Measurements from ENCODE around the gene OPN1MW.
"Not testable (repeated sequence)": the region's sequence is repeated elsewhere in the genome, so short reads cannot be mapped to it uniquely, and the experiment has no call there.

The OPN1MW gene

DNA sequence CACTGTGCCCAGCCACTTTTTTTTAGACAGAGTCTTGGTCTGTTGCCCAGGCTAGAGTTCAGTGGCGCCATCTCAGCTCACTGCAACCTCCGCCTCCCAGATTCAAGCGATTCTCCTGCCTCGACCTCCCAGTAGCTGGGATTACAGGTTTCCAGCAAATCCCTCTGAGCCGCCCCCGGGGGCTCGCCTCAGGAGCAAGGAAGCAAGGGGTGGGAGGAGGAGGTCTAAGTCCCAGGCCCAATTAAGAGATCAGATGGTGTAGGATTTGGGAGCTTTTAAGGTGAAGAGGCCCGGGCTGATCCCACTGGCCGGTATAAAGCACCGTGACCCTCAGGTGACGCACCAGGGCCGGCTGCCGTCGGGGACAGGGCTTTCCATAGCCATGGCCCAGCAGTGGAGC, at the start of gene OPN1MW:
Gene OPN1MW, plus strand, starts transcription at position 301 of the 400 bp plus-strand sequence. Its CDS starts 82 bp downstream, at position 383.
- not testable (repeated sequence) for DNase-seq (ENCODE audit: low spot score)

DNA sequence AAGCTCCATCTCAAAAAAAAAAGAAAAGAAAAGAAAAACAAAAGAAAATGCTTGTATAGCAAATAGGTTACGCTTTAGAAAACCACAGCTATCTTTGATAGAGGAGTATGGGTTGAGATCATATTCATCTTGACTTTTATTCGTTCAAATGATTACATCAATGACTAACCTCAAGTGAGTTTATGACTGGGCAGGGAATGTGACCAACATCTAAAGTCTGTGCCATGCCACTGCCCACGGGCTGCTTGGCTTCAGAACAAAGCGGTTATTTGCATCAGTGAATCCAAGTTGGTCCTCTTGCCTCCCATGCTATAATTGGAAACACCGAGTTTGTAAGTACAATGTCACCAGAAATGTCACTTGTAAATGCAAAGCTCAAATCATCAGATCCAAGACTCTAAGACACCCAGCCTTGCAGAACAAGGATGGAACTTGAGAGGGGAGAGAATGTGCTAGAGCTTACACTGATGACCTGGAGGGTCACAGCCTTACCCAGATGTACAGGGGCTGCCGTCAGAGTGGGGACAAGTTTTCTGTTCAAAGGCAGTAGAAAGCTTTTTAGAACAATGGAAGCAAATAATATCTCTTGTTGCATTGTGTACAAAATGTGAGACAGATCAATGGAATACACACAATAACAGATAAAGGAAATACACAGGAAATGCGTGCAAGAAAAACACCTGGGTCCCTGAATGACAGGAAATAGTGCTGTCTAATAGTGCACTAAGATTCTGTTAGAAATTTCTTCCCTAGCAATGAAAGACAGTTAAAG, 46.8 kb upstream of the OPN1MW start:
- DNase-seq (ENCODE audit: low spot score): no peak

DNA sequence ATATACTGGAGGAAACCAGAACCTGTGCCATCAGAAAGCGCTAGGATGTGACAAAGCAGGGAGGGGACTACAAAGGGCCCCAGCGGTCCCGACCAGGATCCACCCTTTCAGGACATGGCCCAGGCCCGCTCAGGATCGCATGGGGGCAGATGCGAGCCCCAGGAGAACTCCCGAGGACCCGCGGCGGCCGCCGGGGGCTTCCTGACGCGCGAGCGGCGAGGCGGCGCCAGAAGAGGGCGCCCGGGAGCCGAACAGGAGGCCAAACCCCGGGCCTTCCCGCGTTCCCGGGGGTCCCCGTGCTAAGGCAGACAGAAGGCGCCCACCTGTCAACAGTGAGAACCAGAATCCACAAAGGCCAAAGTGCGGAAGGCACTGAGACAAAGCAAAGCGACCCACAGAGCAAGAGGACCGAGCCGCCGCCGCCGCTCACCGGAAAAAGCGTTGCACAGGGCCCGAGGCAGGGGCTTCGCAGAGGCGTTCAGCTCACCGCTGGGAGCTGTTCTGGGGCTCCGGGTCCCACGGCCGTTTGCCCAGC, 45.7 kb upstream of the OPN1MW start:
- peak; percentile 51 for DNase-seq (ENCODE audit: low spot score)

DNA sequence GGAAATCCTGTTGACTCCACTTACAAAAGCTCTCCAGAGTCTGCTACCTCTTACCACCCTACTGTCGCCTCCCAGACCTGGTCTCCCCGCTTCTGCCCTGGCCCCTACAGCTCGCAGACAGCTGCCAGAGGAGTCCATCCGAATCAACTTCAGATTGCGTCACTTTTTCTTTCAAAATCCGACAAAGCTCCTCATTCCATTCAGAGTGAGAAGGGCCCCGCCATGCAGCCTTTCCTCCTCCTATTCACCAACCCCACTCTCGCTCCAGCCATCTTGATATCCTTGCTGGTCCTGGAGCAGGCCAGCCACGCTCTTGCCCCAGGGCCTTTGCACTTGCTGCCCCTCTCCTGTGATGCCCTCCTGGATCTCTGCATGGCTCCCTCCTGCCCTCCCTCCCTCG, 43.5 kb upstream of the OPN1MW start:
- no peak for DNase-seq (ENCODE audit: low spot score)

DNA sequence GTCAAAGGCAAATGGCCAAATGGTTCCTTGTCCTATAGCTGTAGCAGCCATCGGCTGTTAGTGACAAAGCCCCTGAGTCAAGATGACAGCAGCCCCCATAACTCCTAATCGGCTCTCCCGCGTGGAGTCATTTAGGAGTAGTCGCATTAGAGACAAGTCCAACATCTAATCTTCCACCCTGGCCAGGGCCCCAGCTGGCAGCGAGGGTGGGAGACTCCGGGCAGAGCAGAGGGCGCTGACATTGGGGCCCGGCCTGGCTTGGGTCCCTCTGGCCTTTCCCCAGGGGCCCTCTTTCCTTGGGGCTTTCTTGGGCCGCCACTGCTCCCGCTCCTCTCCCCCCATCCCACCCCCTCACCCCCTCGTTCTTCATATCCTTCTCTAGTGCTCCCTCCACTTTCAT, 42.2 kb upstream of the OPN1MW start:
- no peak for DNase-seq (ENCODE audit: low spot score)

DNA sequence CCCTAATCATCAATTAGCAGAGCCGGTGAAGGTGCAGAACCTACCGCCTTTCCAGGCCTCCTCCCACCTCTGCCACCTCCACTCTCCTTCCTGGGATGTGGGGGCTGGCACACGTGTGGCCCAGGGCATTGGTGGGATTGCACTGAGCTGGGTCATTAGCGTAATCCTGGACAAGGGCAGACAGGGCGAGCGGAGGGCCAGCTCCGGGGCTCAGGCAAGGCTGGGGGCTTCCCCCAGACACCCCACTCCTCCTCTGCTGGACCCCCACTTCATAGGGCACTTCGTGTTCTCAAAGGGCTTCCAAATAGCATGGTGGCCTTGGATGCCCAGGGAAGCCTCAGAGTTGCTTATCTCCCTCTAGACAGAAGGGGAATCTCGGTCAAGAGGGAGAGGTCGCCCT, 41.7 kb upstream of the OPN1MW start:
- no peak for DNase-seq (ENCODE audit: low spot score)

DNA sequence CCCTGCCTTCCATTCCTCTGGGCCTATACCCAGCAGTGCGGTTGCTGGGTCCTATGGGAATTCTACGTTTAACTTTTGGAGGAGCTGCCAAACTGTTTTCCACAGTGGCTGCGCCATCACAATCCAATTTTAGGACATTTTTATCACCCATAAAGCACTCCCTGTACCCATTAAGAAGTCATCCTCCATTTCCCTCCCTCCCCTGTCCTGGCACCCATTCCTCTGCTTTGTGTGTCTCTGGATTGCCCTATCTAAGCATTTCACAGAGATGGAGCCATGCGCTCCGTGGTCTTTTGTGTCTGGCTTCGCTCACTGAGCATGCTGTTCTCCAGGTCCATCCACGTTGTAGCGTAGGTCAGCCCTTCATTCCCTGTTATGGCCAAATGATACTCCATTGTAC, 40.0 kb upstream of the OPN1MW start:
- DNase-seq (ENCODE audit: low spot score): no peak

DNA sequence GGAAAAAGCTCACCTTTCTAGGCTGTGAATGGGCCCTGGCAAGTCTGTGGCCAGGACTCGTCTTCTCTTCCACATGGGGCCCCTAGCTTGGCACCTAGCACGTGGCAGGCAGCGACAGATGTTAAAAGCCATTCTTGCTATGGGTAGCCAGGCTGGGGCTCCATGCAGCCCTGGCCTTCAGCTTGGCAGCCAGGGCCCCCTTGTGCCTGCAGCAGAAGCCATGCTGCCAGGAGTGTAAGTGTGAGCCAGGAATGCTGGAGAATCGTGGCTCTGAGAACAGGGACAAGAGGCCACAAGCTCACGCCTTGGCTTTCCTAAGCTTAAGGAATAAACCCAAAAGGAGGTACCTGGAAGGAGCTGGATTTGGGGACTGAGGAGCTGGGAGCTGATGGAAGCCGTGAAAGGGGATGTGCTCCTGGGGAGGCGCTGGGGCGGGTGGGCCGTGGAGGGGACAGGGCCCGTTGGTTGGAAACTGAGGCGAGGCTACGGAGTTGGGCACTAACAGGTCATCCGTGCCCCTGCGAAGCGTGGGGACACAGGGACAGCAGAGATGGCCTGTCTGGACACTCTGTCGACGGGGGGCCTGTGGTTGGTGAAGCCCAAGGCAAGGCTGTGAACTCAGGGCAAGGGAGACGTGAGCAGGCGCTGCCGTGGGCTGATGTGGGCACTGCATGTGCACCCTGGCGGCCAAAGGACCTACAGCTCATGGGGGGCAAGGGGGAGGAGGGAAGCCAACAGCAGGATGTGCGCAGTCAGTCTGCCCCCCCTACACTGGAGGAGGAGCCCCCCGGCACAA, 39.2 kb upstream of the OPN1MW start:
- DNase-seq (ENCODE audit: low spot score): no peak

DNA sequence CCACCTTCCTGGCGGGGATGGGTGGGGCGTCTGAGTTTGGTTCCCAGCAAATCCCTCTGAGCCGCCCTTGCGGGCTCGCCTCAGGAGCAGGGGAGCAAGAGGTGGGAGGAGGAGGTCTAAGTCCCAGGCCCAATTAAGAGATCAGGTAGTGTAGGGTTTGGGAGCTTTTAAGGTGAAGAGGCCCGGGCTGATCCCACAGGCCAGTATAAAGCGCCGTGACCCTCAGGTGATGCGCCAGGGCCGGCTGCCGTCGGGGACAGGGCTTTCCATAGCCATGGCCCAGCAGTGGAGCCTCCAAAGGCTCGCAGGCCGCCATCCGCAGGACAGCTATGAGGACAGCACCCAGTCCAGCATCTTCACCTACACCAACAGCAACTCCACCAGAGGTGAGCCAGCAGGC, 38.4 kb upstream of the OPN1MW start, which contains the start of gene OPN1LW:
Gene OPN1LW, plus strand, starts transcription at position 234 of the 400 bp plus-strand sequence. Its CDS starts 41 bp downstream, at position 275.
- DNase-seq (ENCODE audit: low spot score): not testable (repeated sequence)

DNA sequence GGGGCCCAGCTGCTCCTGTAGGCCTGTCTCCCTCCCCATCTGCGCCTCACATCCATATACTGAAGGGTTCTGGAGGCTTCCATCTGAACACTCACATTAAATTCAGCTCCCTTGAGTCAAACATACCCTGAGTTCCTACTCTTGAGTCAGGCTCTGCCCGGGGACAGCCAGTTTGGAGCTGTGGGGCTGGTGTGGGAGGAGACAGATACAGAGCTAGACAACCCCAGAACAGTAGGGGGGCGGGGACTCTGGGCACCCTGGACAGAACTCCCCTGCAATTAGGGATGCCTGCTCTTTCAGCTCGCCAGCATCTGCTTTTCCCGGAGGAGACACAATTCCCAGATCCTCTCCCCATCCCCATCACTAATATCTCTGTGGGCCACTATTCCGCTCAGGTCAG, 31.4 kb upstream of the OPN1MW start:
- not testable (repeated sequence) for DNase-seq (ENCODE audit: low spot score)

DNA sequence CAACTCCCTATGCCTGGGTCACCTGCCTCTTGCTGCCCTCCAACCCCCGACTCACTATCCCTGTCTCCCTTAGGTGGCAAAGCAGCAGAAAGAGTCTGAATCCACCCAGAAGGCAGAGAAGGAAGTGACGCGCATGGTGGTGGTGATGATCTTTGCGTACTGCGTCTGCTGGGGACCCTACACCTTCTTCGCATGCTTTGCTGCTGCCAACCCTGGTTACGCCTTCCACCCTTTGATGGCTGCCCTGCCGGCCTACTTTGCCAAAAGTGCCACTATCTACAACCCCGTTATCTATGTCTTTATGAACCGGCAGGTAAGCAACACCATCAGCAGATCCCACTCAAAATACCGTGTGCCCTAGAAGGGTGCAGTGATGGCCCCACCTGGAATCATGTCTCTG, 26.2 kb upstream of the OPN1MW start:
- DNase-seq (ENCODE audit: low spot score): not testable (repeated sequence)

DNA sequence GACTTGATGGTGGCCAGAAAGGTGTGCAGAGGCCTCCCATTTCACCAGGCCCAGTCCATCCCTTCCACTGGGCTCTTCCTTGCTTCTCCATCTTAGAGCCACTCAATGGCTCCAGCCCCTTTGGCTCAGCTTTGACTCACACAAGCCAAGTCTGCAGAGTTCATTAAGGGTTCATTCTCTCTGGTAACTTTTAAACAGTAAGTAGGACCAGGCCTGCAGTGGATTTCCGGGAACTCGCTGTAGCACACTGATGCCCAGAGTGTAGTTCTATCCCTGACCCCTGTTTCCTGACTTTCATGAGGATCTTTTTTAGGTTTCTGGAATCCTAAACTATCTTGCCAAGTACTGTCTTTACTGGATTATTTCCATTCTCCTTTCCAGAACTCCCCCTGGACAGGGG, 25.2 kb upstream of the OPN1MW start:
- DNase-seq (ENCODE audit: low spot score): not testable (repeated sequence)

DNA sequence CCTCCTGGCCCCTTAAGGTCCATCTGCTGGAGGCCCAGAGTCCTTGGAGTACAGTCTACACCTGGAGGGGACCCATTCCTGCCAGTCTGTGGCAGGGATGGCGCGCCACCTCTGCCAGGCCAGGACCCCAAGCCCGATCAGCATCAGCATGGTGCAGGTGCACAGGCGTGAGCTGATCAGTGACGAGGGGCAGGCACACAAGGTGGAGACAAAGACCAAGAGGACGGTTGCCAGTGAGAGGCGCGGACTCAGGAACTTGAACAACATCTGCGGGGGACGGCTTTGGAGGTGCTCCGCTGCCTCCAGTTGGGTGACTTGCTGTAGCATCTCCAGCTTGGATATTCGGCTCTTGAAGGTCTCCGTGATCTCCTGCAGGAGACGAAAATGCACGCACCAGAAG, 23.1 kb upstream of the OPN1MW start:
- not testable (repeated sequence) for DNase-seq (ENCODE audit: low spot score)

DNA sequence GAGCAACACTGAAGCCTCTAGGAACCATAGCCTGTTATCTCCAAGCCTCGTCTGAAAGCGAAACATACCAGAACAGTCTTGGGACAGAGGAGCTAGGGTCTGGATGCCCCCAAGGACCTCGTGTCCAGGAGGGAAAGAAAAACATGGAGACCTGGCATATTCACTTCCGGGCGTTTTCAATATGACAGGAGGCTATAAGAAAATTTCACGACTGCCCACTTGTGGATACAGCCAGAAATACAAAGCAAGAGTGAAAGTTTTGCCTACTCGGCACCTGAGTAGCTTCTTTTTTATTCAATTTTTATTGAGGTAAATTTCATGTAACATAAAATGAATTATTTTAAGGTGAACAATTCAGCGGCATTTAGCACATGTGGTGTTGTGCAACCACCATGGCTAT, 17.5 kb upstream of the OPN1MW start:
- DNase-seq (ENCODE audit: low spot score): not testable (repeated sequence)

DNA sequence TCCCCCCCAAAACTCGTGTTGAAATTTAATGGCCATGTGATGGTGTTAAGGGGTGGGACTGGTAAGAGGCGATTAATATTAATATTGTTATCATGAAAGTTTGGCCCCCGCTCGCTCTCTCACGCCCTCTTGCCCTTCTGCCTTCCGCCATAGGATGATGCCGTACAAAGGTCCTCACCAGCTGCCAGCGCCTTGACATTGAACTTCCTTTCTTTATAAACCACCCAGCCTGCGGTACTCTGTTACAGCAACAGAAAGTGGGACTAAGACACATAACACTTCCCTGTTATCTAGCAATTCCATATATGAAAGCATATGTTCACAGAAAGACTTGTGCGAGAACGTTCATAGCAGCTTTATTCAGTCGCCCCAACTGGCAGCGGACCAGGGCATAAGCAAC, 14.0 kb upstream of the OPN1MW start:
- DNase-seq (ENCODE audit: low spot score): not testable (repeated sequence)

DNA sequence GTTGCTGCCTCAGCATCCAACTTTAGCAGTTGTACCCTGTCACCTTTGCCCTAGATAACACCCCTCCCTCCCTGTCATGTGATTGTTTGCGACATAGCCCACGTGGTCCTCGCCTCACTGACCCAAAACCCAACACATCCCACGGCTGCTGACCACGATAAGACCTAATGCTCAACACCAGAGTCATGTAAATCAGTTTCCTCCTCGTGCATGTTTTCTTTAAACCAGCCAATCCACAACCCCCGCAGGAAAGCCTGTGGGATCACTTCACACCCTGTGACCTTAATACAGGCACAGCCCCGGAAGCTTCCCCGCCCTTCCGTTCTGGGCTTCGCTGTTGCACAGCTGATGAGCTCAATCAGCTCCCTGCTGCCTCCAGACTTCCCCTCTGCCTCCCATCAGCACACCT, 9.9 kb upstream of the OPN1MW start:
- not testable (repeated sequence) for DNase-seq (ENCODE audit: low spot score)

DNA sequence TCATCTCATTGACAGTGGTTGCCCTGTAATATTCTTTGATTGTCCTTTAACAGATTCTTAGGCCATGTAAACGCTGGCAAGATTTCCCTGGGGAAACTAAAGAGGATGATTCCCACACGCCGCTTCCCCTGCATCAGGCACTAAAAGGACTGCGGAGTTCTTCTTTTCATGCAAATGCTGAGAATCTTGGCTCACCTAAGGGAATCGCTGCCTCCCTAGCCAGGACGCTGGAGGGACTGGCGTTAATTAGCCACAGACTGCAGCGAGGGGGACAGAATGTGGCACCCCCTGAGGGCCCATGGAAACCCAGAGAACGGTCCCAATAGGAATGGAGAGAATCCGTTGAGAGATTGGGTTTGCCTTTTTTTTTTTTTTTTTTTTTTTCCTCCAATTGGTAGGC, 8.0 kb upstream of the OPN1MW start:
- not testable (repeated sequence) for DNase-seq (ENCODE audit: low spot score)

DNA sequence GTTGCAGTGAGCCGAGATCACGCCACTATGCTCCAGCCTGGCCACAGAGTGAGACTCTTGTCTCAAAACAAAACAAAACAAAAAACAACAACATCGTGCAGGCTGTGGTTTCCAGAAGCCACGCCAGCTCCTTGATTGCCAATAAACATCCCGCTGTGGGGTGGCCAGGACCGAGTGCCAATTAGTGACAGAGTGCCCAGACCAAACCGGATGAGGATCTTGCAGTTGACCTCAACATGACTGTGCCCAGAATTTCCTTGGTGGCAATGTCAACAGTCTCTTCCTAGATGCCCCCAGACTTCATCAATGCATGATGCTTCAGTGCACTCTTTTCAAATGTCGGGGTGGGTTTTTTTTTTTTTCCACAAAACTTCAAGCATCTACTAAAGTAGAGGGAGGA, 1.4 kb downstream of the OPN1MW start:
- not testable (repeated sequence) for DNase-seq (ENCODE audit: low spot score)

DNA sequence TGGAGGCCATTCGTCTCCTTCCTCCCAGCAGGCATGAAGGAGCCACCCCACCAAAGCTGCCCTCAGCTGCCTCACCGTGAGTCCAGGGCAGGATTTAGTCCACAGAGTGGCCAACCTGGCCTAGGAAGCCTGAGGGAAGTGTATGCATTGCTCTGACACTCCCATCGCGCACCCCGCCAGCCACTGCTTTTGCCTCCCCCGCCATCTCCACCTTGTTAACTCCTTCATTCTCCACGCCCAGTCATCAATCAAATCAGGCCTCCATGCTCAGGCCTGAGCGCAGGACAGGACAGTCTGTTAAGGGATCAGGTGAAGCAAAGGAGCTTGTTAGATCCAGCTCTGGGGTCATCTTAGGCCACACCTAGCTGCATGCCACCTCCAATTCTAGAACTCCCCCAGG, 10.4 kb downstream of the OPN1MW start:
- DNase-seq (ENCODE audit: low spot score): not testable (repeated sequence)

DNA sequence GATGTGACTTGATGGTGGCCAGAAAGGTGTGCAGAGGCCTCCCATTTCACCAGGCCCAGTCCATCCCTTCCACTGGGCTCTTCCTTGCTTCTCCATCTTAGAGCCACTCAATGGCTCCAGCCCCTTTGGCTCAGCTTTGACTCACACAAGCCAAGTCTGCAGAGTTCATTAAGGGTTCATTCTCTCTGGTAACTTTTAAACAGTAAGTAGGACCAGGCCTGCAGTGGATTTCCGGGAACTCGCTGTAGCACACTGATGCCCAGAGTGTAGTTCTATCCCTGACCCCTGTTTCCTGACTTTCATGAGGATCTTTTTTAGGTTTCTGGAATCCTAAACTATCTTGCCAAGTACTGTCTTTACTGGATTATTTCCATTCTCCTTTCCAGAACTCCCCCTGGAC, 11.9 kb downstream of the OPN1MW start:
- not testable (repeated sequence) for DNase-seq (ENCODE audit: low spot score)

DNA sequence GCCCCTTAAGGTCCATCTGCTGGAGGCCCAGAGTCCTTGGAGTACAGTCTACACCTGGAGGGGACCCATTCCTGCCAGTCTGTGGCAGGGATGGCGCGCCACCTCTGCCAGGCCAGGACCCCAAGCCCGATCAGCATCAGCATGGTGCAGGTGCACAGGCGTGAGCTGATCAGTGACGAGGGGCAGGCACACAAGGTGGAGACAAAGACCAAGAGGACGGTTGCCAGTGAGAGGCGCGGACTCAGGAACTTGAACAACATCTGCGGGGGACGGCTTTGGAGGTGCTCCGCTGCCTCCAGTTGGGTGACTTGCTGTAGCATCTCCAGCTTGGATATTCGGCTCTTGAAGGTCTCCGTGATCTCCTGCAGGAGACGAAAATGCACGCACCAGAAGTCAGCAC, 14.1 kb downstream of the OPN1MW start:
- DNase-seq (ENCODE audit: low spot score): not testable (repeated sequence)

DNA sequence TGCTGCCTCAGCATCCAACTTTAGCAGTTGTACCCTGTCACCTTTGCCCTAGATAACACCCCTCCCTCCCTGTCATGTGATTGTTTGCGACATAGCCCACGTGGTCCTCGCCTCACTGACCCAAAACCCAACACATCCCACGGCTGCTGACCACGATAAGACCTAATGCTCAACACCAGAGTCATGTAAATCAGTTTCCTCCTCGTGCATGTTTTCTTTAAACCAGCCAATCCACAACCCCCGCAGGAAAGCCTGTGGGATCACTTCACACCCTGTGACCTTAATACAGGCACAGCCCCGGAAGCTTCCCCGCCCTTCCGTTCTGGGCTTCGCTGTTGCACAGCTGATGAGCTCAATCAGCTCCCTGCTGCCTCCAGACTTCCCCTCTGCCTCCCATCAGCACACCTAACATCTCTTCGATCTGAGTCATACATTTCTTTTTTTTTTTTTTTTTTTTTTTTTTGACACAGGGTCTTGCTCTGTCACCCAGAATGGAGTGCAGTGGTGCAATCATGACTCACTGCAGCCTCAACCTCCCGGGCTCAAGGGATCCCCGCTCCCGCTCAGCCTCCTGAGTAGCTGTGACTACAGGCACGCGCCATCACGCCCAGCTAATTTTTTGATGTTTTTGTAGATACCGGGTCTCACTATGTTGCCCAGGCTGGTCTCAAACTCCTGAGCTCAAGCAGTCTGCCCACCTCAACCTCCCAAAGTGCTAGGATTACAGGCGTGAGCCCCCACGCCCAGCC, 27.4 kb downstream of the OPN1MW start:
- not testable (repeated sequence) for DNase-seq (ENCODE audit: low spot score)
